Measurements from ENCODE around the gene MAEA.
A peak's percentile ranks its signal among the peaks of the same experiment; 100 is the strongest.
"Not testable (repeated sequence)": the region's sequence is repeated elsewhere in the genome, so short reads cannot be mapped to it uniquely, and the experiment has no call there.

MAEA gene

GRCh38 chr4:1288786-1289185, 905 bp upstream of the MAEA start:
- TF ChIP-seq, protein P1, sequence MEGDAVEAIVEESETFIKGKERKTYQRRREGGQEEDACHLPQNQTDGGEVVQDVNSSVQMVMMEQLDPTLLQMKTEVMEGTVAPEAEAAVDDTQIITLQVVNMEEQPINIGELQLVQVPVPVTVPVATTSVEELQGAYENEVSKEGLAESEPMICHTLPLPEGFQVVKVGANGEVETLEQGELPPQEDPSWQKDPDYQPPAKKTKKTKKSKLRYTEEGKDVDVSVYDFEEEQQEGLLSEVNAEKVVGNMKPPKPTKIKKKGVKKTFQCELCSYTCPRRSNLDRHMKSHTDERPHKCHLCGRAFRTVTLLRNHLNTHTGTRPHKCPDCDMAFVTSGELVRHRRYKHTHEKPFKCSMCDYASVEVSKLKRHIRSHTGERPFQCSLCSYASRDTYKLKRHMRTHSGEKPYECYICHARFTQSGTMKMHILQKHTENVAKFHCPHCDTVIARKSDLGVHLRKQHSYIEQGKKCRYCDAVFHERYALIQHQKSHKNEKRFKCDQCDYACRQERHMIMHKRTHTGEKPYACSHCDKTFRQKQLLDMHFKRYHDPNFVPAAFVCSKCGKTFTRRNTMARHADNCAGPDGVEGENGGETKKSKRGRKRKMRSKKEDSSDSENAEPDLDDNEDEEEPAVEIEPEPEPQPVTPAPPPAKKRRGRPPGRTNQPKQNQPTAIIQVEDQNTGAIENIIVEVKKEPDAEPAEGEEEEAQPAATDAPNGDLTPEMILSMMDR (IDR thresholded peaks at IDR 0.05; ENCODE audit: control insufficient read depth, insufficient read depth, low read depth, low read length, missing control alignments) = no peak
- DNase-seq (ENCODE audit: low read depth) = no peak
- peak overlapping the region; percentile 61 for H3K4me3 ChIP-seq (ENCODE audit: control insufficient read depth, low read depth, low read length)

DNA sequence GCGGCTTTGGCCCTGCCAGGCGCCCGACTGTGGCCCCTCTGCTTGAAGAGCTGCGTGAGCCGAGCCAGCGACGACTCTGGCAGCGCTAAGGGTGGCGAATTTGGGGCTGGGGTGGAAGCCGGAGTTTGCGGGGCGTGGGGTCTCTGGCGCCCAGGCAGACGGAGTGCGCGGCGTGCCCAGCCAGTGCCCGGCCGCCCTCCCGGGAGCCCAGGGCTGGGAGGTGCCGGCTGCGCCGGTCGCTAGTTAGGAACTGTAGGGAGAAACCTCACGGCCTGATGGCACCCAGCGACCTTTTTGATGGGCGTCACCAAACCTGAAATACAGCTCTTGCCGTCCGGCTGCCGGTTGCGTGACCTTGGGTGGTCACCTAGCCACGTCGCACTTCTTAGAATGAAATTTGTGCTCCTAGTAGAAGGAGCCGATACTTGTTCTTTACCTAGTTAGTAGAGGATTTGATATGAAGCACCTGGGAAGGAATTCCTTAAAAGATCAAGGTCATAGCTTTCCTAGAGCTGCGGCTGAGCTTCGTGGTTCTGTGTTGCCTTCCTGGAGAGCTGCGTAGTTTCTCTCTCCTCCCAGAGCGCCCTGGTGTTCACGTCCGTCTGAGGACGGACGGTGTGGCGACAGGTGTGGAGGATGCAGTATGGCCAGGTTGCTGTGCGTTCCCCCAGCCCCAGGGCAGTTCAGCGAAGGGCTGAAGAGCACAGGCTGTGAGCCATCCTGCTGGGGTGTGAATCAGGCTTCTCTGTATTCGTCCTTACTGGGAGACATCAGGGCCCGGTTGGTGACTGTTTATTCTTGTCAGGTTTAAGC, 680 bp downstream of the MAEA start:
- no peak for DNase-seq (ENCODE audit: low read depth)
- peak overlapping the region; percentile 69 for H3K4me3 ChIP-seq (ENCODE audit: control insufficient read depth, low read depth, low read length)
- TF ChIP-seq, protein P1 (IDR thresholded peaks at IDR 0.05; ENCODE audit: control insufficient read depth, insufficient read depth, low read depth, low read length, missing control alignments) = no peak

- H3K4me3 ChIP-seq (ENCODE audit: control insufficient read depth, low read depth, low read length) = peak overlapping the region; percentile 69
- DNase-seq (ENCODE audit: low read depth) = no peak
- TF ChIP-seq, protein P1 (IDR thresholded peaks at IDR 0.05; ENCODE audit: control insufficient read depth, insufficient read depth, low read depth, low read length, missing control alignments) = no peak
Measured at GRCh38 chr4:1291091-1291490, 1.4 kb downstream of the MAEA start.

GRCh38 chr4:1291996-1292702, 2.5 kb downstream of the MAEA start:
- H3K4me3 ChIP-seq (ENCODE audit: control insufficient read depth, low read depth, low read length) = no peak overlapping the region
- no peak for DNase-seq (ENCODE audit: low read depth)
- TF ChIP-seq, protein P1 (IDR thresholded peaks at IDR 0.05; ENCODE audit: control insufficient read depth, insufficient read depth, low read depth, low read length, missing control alignments) = no peak

GRCh38 chr4:1292703-1293011, 3.0 kb downstream of the MAEA start:
- H3K4me3 ChIP-seq (ENCODE audit: control insufficient read depth, low read depth, low read length); DNase-seq (ENCODE audit: low read depth): not testable (repeated sequence)

GRCh38 chr4:1293531-1293941, 3.8 kb downstream of the MAEA start:
- DNase-seq (ENCODE audit: low read depth) = no peak
- no peak overlapping the region for H3K4me3 ChIP-seq (ENCODE audit: control insufficient read depth, low read depth, low read length)
- TF ChIP-seq, protein P1 (IDR thresholded peaks at IDR 0.05; ENCODE audit: control insufficient read depth, insufficient read depth, low read depth, low read length, missing control alignments) = no peak

DNA sequence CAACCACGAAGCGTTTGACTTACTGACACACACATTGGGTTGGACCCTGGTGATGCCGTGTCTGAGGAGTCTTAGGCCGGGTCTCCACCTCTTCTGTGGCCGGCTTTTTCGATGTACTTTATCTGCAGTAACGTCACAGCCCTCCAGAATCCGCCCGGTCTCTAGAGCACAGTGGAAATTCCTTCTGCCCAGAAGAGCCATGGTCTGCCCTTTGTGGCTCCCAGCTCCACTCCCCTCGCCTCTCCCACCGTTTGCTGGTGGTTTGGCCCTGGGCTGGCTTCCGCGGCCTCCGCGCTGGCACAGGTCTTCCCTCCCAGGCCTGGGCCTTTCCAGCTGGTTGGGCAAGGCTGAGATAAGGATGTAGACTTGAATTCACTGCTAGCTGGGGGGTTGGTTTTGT, 4.3 kb downstream of the MAEA start:
- no peak for DNase-seq (ENCODE audit: low read depth)
- TF ChIP-seq, protein P1 (IDR thresholded peaks at IDR 0.05; ENCODE audit: control insufficient read depth, insufficient read depth, low read depth, low read length, missing control alignments) = no peak
- no peak overlapping the region for H3K4me3 ChIP-seq (ENCODE audit: control insufficient read depth, low read depth, low read length)
